GM18505 (cell line): ENCODE data around the gene DTWD1.
"Not testable (repeated sequence)": the region's sequence is repeated elsewhere in the genome, so short reads cannot be mapped to it uniquely, and the experiment has no call there.

Experiments
- ATAC-seq: cut with Tn5 transposase; IDR thresholded peaks from one replicate; pipeline ENCODE4 v1.9.1; 2021; ENCODE audit not compliant: unreplicated experiment
- POLR2A ChIP-seq: IDR thresholded peaks from 4 replicates; pipeline ENCODE4 v1.6.1; 2011; ENCODE audit warnings: borderline replicate concordance; ENCODE audit not compliant: insufficient read depth, insufficient read length; ENCODE audit errors: extremely low read depth

DTWD1 gene

GRCh38 chr15:49622561-49622960 lies 1.7 kb downstream of the DTWD1 start:
- TF ChIP-seq POLR2A = no peak
- ATAC-seq = no peak

- TF ChIP-seq POLR2A = no peak
- ATAC-seq = no peak
Measured at GRCh38 chr15:49624056-49624455, 3.2 kb downstream of the DTWD1 start.

GRCh38 chr15:49625460-49626036 lies 4.7 kb downstream of the DTWD1 start:
- TF ChIP-seq POLR2A = no peak
- ATAC-seq = no peak

GRCh38 chr15:49627407-49627877 lies 6.6 kb downstream of the DTWD1 start:
- no peak for TF ChIP-seq POLR2A
- no peak for ATAC-seq

- no peak for TF ChIP-seq POLR2A
- no peak for ATAC-seq
Measured at GRCh38 chr15:49628379-49628778, 7.5 kb downstream of the DTWD1 start.

- no peak for ATAC-seq
- TF ChIP-seq POLR2A = no peak
Measured at GRCh38 chr15:49637857-49638256, 17.0 kb downstream of the DTWD1 start.

- ATAC-seq = no peak
- no peak for TF ChIP-seq POLR2A
Measured at GRCh38 chr15:49644364-49644794, 23.5 kb downstream of the DTWD1 start.

- TF ChIP-seq POLR2A = no peak
- ATAC-seq = no peak
Measured at GRCh38 chr15:49645277-49645676, 24.4 kb downstream of the DTWD1 start.

- TF ChIP-seq POLR2A = no peak
- no peak for ATAC-seq
Measured at GRCh38 chr15:49645941-49646340, 25.1 kb downstream of the DTWD1 start.

GRCh38 chr15:49646891-49647290 lies 26.0 kb downstream of the DTWD1 start:
- ATAC-seq = no peak
- TF ChIP-seq POLR2A = no peak

- no peak for ATAC-seq
- no peak for TF ChIP-seq POLR2A
Measured at GRCh38 chr15:49649987-49650386, 29.1 kb downstream of the DTWD1 start.

GRCh38 chr15:49650676-49651075 lies 29.8 kb downstream of the DTWD1 start:
- no peak for ATAC-seq
- TF ChIP-seq POLR2A = no peak

- no peak for ATAC-seq
- TF ChIP-seq POLR2A = no peak
Measured at GRCh38 chr15:49652922-49653321, 32.1 kb downstream of the DTWD1 start.

GRCh38 chr15:49656734-49657133 lies 35.9 kb downstream of the DTWD1 start:
- ATAC-seq = no peak

GRCh38 chr15:49664716-49665115 lies 43.9 kb downstream of the DTWD1 start:
- TF ChIP-seq POLR2A = no peak
- no peak for ATAC-seq

More at GRCh38 chr15:49656734-49657133, 35.9 kb downstream of the DTWD1 start:
- TF ChIP-seq POLR2A = no peak

- ATAC-seq = not testable (repeated sequence)
Measured at GRCh38 chr15:49666486-49666885, 45.6 kb downstream of the DTWD1 start.

- no peak for ATAC-seq
- no peak for TF ChIP-seq POLR2A
Measured at GRCh38 chr15:49669288-49669687, 48.4 kb downstream of the DTWD1 start.
